ENCODE data around the gene PKLR. TPM values are rescaled to one million over a fixed set of nuclear protein-coding genes. Genes with fewer than 3 reads are reported as not detected.

Gene PKLR
- polyA plus RNA-seq, 1 experiment, result not detected

GRCh38 chr1:155300553-155301329 is 497 bp downstream of the PKLR start:
- no peak for DNase-seq (ENCODE audit: low read depth, low spot score)
- CTCF ChIA-PET, result interaction anchor here (0.9 to 1.2 kb wide), 2 partner anchors 24 to 51 kb away, joined by 3 to 5 read pairs; no protein-coding TSS in a partner anchor
- no peak for TF ChIP-seq CTCF (IDR thresholded peaks at IDR 0.05; ENCODE audit: low read depth, low read length)
- Histone ChIP-seq H3K27ac (ENCODE audit: low read depth, low read length) (no peak overlapping the region), H3K4me3 (ENCODE audit: low read depth, low read length) (no peak overlapping the region), H3K27me3 (ENCODE audit: control insufficient read depth, insufficient read depth, low read length) (peaks cover 25% of the 10 kb centered on the region), H3K9me3 (ENCODE audit: control insufficient read depth, insufficient read depth, low read length) (no peaks in the 10 kb centered on the region; the same call in 1 of the 2 replicates)
- POLR2A ChIA-PET, result no interaction called here

GRCh38 chr1:155300024-155300423 is 1.2 kb downstream of the PKLR start:
- no peak overlapping the region for H3K4me3 ChIP-seq (ENCODE audit: low read depth, low read length)
- CTCF ChIA-PET, result interaction anchor here (0.9 to 1.2 kb wide), 2 partner anchors 23 to 50 kb away, joined by 3 to 5 read pairs; no protein-coding TSS in a partner anchor
- no peak for TF ChIP-seq CTCF (IDR thresholded peaks at IDR 0.05; ENCODE audit: low read depth, low read length)
- no peaks in the 10 kb centered on the region; the same call in 1 of the 2 replicates for H3K9me3 ChIP-seq (ENCODE audit: control insufficient read depth, insufficient read depth, low read length)
- no peak overlapping the region for H3K27ac ChIP-seq (ENCODE audit: low read depth, low read length)
- peaks cover 32% of the 10 kb centered on the region for H3K27me3 ChIP-seq (ENCODE audit: control insufficient read depth, insufficient read depth, low read length)
- POLR2A ChIA-PET, result no interaction called here
- DNase-seq (ENCODE audit: low read depth, low spot score), result no peak

GRCh38 chr1:155297384-155297783 is 3.9 kb downstream of the PKLR start:
- no peak overlapping the region for H3K4me3 ChIP-seq (ENCODE audit: low read depth, low read length)
- H3K27me3 ChIP-seq (ENCODE audit: control insufficient read depth, insufficient read depth, low read length), result peaks cover 54% of the 10 kb centered on the region
- TF ChIP-seq CTCF (IDR thresholded peaks at IDR 0.05; ENCODE audit: low read depth, low read length), result no peak
- H3K9me3 ChIP-seq (ENCODE audit: control insufficient read depth, insufficient read depth, low read length), result no peaks in the 10 kb centered on the region; the same call in 1 of the 2 replicates
- no peak for DNase-seq (ENCODE audit: low read depth, low spot score)
- CTCF ChIA-PET, result interaction anchor here (0.7 to 1.4 kb wide), 3 partner anchors 26 to 104 kb away, joined by 3 to 4 read pairs (median 3); no protein-coding TSS in a partner anchor
- POLR2A ChIA-PET, result interaction anchor here (0.7 kb wide), 1 partner anchor 24 kb away, joined by 6 read pairs; the partner anchor contains the start of gene CLK2
- no peak overlapping the region for H3K27ac ChIP-seq (ENCODE audit: low read depth, low read length)

- Histone ChIP-seq H3K27me3 (ENCODE audit: control insufficient read depth, insufficient read depth, low read length) (peaks cover 55% of the 10 kb centered on the region), H3K4me3 (ENCODE audit: low read depth, low read length) (no peak overlapping the region), H3K27ac (ENCODE audit: low read depth, low read length) (no peak overlapping the region), H3K9me3 (ENCODE audit: control insufficient read depth, insufficient read depth, low read length) (no peaks in the 10 kb centered on the region; the same call in 1 of the 2 replicates)
- CTCF ChIA-PET, result no interaction called here
- DNase-seq (ENCODE audit: low read depth, low spot score), result no peak
- no peak for TF ChIP-seq CTCF (IDR thresholded peaks at IDR 0.05; ENCODE audit: low read depth, low read length)
- POLR2A ChIA-PET, result no interaction called here
Observed at GRCh38 chr1:155296661-155297060, 4.6 kb downstream of the PKLR start.

- no peak for DNase-seq (ENCODE audit: low read depth, low spot score)
- Histone ChIP-seq H3K27ac (ENCODE audit: low read depth, low read length) (no peak overlapping the region), H3K9me3 (ENCODE audit: control insufficient read depth, insufficient read depth, low read length) (no peaks in the 10 kb centered on the region; the same call in 1 of the 2 replicates), H3K4me3 (ENCODE audit: low read depth, low read length) (no peak overlapping the region), H3K27me3 (ENCODE audit: control insufficient read depth, insufficient read depth, low read length) (peaks cover 57% of the 10 kb centered on the region)
- ChIA-PET CTCF (no interaction called here), POLR2A (no interaction called here)
- TF ChIP-seq CTCF (IDR thresholded peaks at IDR 0.05; ENCODE audit: low read depth, low read length), result no peak
Observed at GRCh38 chr1:155295942-155296267, 5.3 kb downstream of the PKLR start.
